A549 (cell line): ENCODE results near the gene PLN. TPM values are rescaled to one million over a fixed set of nuclear protein-coding genes. Genes with fewer than 3 reads are reported as not detected.

ENCODE experiments used
- ATAC-seq, 2 experiments: fragments of 200-7000 bp in 1 of 2; fragments of >200 bp in 1 of 2; cut with Nextera tagmentation in 1 of 2; cut with Tn5 transposase in 1 of 2; 3 replicates each; pipeline versions ENCODE4 v1.8.0 to v1.9.1; 2018 to 2020; ENCODE audit warnings: mild to moderate bottlenecking in 1 of 2, moderate library complexity in 1 of 2
- CTCF ChIA-PET: fragments of 300-600 bp; sonication (Branson Sonifier 250); formaldehyde crosslinking; extraction: SDS; loops from one replicate; lab custom pipeline; 2021; ENCODE audit warnings: antibody characterized with exemption, inconsistent platforms; lab: Yijun Ruan, JAX
- POLR2A ChIA-PET: fragments of 350-600 bp; formaldehyde crosslinking; extraction: SDS; loops from one replicate; lab custom pipeline; 2021; ENCODE audit warnings: antibody characterized with exemption, inconsistent platforms; lab: Yijun Ruan, JAX
- DNase-seq, 2 experiments: peaks; one replicate each; pipeline versions ENCODE4 v3.0.0 to v3.0.0-alpha.2; 2011 to 2016; ENCODE audit warnings: low read depth in 1 of 2, low spot score in 1 of 2
- FAIRE-seq: peaks from 2 replicates; lab custom pipeline; 2011; peaks lifted over from hg19 to GRCh38; lab: Jason Lieb, UNC
- H3K27ac ChIP-seq, 2 experiments: fragments of >200 bp; sonication (Bioruptor Twin); formaldehyde crosslinking; 3 replicates each; pipeline ENCODE4 v1.5.1; 2016 to 2017
- H3K4me1 ChIP-seq: fragments of >200 bp; sonication (Bioruptor Twin); formaldehyde crosslinking; 3 replicates; pipeline ENCODE4 v1.6.1; 2016
- H3K4me2 ChIP-seq: fragments of >200 bp; sonication (Bioruptor Twin); formaldehyde crosslinking; 3 replicates; pipeline ENCODE4 v1.6.1; 2016
- H3K4me3 ChIP-seq: fragments of >200 bp; sonication (Bioruptor Twin); formaldehyde crosslinking; 3 replicates; pipeline ENCODE4 v1.5.1; 2016
- H3K9me3 ChIP-seq: fragments of >200 bp; sonication (Bioruptor Twin); formaldehyde crosslinking; 3 replicates; pipeline ENCODE4 v1.6.1; 2016
- CBX2 ChIP-seq: fragments of 200-600 bp; sonication (generic); IDR thresholded peaks from 2 replicates; pipeline ENCODE4 v1.6.1; 2016; ENCODE audit warnings: low read depth, mild to moderate bottlenecking, borderline replicate concordance
- CHD4 ChIP-seq: fragments of 200-600 bp; sonication (generic); IDR thresholded peaks from 2 replicates; pipeline ENCODE4 v1.6.1; 2016; ENCODE audit warnings: antibody characterized with exemption, mild to moderate bottlenecking, borderline replicate concordance
- ESRRA ChIP-seq: fragments of 150-350 bp; IDR thresholded peaks from 2 replicates; pipeline ENCODE4 v1.6.1; 2014; ENCODE audit warnings: mild to moderate bottlenecking, low read length, borderline replicate concordance
- FOSL2 ChIP-seq, 2 experiments: fragments of 450-650 bp in 1 of 2; fragments of >200 bp in 1 of 2; sonication (Bioruptor Twin) in 1 of 2; formaldehyde crosslinking; IDR thresholded peaks; 2 replicates each; pipeline versions ENCODE4 v1.5.0 to v1.6.1; 2016 to 2020; ENCODE audit warnings: mild to moderate bottlenecking in 1 of 2, moderate library complexity in 1 of 2
- FOXS1 ChIP-seq: fragments of 250-450 bp; sonication (Bioruptor Pico); IDR thresholded peaks from 2 replicates; pipeline ENCODE4 v1.5.0; 2020; ENCODE audit warnings: mild to moderate bottlenecking, moderate library complexity
- GATA3 ChIP-seq: IDR thresholded peaks from 2 replicates; pipeline ENCODE4 v1.6.1; 2012; ENCODE audit warnings: borderline replicate concordance
- HDAC2 ChIP-seq: fragments of 200-600 bp; sonication (generic); IDR thresholded peaks from 2 replicates; pipeline ENCODE4 v1.6.1; 2016
- JUN ChIP-seq, 2 experiments: fragments of >200 bp; sonication (Bioruptor Twin); formaldehyde crosslinking; IDR thresholded peaks; 2 replicates in 1 of 2; 3 replicates in 1 of 2; pipeline ENCODE4 v1.6.1; 2016 to 2017
- KDM5A ChIP-seq: fragments of 200-600 bp; sonication (generic); IDR thresholded peaks from 2 replicates; pipeline ENCODE4 v1.6.1; 2016; ENCODE audit warnings: antibody characterized with exemption, mild to moderate bottlenecking
- MAZ ChIP-seq: fragments of 150-350 bp; IDR thresholded peaks from 2 replicates; pipeline ENCODE4 v1.6.1; 2014; ENCODE audit warnings: antibody characterized with exemption, low read depth, low read length, borderline replicate concordance
- NFE2L2 ChIP-seq: fragments of 150-350 bp; conservative IDR thresholded peaks from 2 replicates; pipeline ENCODE4 v1.6.1; 2014; ENCODE audit warnings: low read length
- POLR2A ChIP-seq: IDR thresholded peaks from 2 replicates; pipeline ENCODE4 v1.6.1; 2012; ENCODE audit warnings: mild to moderate bottlenecking, low read length
- RARB ChIP-seq: fragments of 250-450 bp; sonication (Bioruptor Pico); IDR thresholded peaks from 2 replicates; pipeline ENCODE4 v1.8.0; 2021; ENCODE audit warnings: mild to moderate bottlenecking, moderate library complexity
- SMC3 ChIP-seq: fragments of >200 bp; sonication (Bioruptor Twin); formaldehyde crosslinking; IDR thresholded peaks from 3 replicates; pipeline ENCODE4 v1.6.1; 2018; ENCODE audit warnings: inconsistent platforms
- SREBF2 ChIP-seq: fragments of 450-650 bp; IDR thresholded peaks from 2 replicates; pipeline ENCODE4 v1.6.1; 2014; ENCODE audit warnings: mild to moderate bottlenecking, moderate library complexity
- TFCP2L1 ChIP-seq: fragments of 250-450 bp; sonication (Bioruptor Pico); IDR thresholded peaks from 2 replicates; pipeline ENCODE4 v1.5.0; 2021; ENCODE audit warnings: mild to moderate bottlenecking
- TP53 ChIP-seq: fragments of 250-450 bp; sonication (Bioruptor Pico); IDR thresholded peaks from 2 replicates; pipeline ENCODE4 v1.5.0; 2021; ENCODE audit warnings: mild to moderate bottlenecking, moderate library complexity
- ZC3H11A ChIP-seq: fragments of 450-650 bp; IDR thresholded peaks from 2 replicates; pipeline ENCODE4 v1.6.1; 2014; ENCODE audit warnings: antibody characterized with exemption, mild to moderate bottlenecking
- ZFP36 ChIP-seq: fragments of 450-650 bp; IDR thresholded peaks from 2 replicates; pipeline ENCODE4 v1.6.1; 2014; ENCODE audit warnings: borderline replicate concordance; ENCODE audit not compliant: partially characterized antibody
- ZSCAN20 ChIP-seq: fragments of 250-450 bp; sonication (Bioruptor Pico); IDR thresholded peaks from 2 replicates; pipeline ENCODE4 v1.8.0; 2022; ENCODE audit warnings: mild to moderate bottlenecking, moderate library complexity
- WGBS: methylation state at CpG from one replicate; pipeline ENCODE4 v1.1.6; 2017; ENCODE audit errors: missing lambda C conversion rate; 5-methylcytosine and 5-hydroxymethylcytosine counted together
- polyA plus RNA-seq, 4 experiments: library from polyadenylated mRNA; depleted of rRNA in 3 of 4; stranded (reverse); fragments of >200 nt; fragmentation: RNase III in 1 of 4; extraction: RNeasy Plus Mini Kit Qiagen cat#74134 plus additional on column Dnase treatment in 1 of 4; gene quantifications; 2 replicates in 3 of 4; 3 replicates in 1 of 4; pipeline ENCODE4 v1.2.3, GENCODE V29; 2011 to 2017
- TF ChIP-seq, protein P1 (sequence below): fragments of 450-650 bp; IDR thresholded peaks from 2 replicates; pipeline ENCODE4 v1.6.1; 2014; ENCODE audit warnings: antibody characterized with exemption
- TF ChIP-seq, protein P2 (sequence below): fragments of 250-450 bp; sonication (Bioruptor Pico); IDR thresholded peaks from 2 replicates; pipeline ENCODE4 v1.5.0; 2021; ENCODE audit warnings: mild to moderate bottlenecking, moderate library complexity, borderline replicate concordance
- TF ChIP-seq, protein P3 (sequence below): fragments of 200-600 bp; sonication (generic); IDR thresholded peaks from 2 replicates; pipeline ENCODE4 v1.6.1; 2016; ENCODE audit warnings: antibody characterized with exemption, mild to moderate bottlenecking, moderate library complexity
- TF ChIP-seq, protein P4 (sequence below): IDR thresholded peaks from 2 replicates; pipeline ENCODE4 v1.6.1; 2012
- TF ChIP-seq, protein P5 (sequence below): fragments of 250-450 bp; sonication (Bioruptor Pico); IDR thresholded peaks from 2 replicates; pipeline ENCODE4 v1.5.0; 2020; ENCODE audit warnings: low read depth, mild to moderate bottlenecking, moderate library complexity

PLN gene
- polyA plus RNA-seq, 2 of the 4 experiments (the other 2 are of a cell fraction) = not detected

DNA sequence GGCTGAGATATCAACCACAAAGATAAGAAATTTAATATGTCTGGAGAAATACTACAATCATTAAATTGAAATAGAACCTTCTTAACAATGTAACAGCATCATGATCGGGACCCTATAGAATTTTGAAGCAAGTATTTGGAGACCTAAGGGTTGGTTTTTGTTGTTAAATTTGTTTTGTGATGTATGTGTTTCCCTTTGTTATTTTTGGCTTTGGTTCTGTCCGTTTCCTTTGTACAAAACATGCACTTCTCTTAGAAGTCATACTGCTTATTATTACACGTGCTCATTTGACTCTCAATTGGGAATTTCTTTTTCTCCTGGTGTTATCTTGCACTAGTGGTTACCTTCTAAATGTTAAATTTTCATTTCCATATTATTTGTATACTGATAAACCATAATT, 4.0 kb upstream of the PLN start:
- Histone ChIP-seq H3K9me3 (no peaks in the 10 kb centered on the region), H3K4me1 (no peaks in the 10 kb centered on the region), H3K4me3 (no peak overlapping the region), H3K27ac (no peak overlapping the region)
- FAIRE-seq (no peak), DNase-seq (no peak)
- CTCF ChIA-PET = no interaction called here
- POLR2A ChIA-PET = no interaction called here
- TF ChIP-seq JUN (IDR thresholded peaks at IDR 0.05) (no peak), FOSL2 (IDR thresholded peaks at IDR 0.05) (no peak), FOSL2 (CRISPR knock-in tag; IDR thresholded peaks at IDR 0.05) (no peak), SREBF2 (no peak), GATA3 (no peak), TP53 (no peak), FOXS1 (CRISPR knock-in tag) (no peak), TFCP2L1 (no peak)
- TF ChIP-seq, all 56 proteins: peak for 0
- 88% methylated on average over 3 of the region's 3 CpGs for WGBS
- no peak for ATAC-seq
- H3K4me2 ChIP-seq = no peak overlapping the region

DNA sequence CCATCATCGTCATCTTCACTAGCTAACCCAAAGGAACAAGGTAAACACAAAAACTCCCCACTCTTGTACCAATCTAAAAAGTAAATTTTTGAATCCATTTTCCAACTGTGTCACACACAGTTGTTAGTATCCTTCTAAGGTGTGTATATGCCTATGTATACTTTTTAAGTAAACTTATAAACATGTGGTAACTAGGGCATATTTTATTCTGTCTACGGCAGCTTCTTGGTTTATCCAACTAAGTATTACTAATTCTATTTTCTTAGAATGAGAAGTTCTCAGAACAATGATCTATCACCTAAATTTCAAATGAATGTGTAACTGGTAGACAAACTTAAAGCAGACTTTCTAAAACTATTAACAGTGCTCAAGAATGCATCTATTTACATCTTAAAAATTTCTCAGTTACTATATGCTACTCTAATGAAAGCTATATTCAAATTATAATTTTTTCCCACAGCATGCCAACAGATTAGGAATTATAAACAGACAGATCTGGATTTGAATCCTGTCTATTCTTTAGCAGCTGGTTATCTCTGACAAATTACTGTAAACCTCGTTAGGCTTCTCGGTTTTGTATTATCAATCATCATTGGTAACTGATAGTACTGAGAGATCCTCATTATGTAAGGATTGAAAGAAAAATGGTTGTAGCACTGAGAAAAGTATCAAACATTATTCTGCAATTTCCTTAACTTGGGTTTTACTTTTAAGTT, 1.8 kb upstream of the PLN start:
- CTCF ChIA-PET = interaction anchor here (1.6 kb wide), 1 partner anchor 263 kb away, joined by 5 read pairs; no protein-coding TSS in a partner anchor
- ATAC-seq (no peak), DNase-seq (no peak), FAIRE-seq (no peak)
- WGBS = 82% methylated on average over 4 of the region's 4 CpGs
- no peaks in the 10 kb centered on the region for H3K9me3 ChIP-seq
- H3K27ac ChIP-seq = no peak overlapping the region
- H3K4me2 ChIP-seq = no peak overlapping the region
- POLR2A ChIA-PET = no interaction called here
- TF ChIP-seq CHD4 (no peak), ZSCAN20 (CRISPR knock-in tag) (no peak), ZFP36 (no peak)
- H3K4me1 ChIP-seq = peaks cover 6% of the 10 kb centered on the region; the same call in 1 of the 3 replicates
- no peak overlapping the region for H3K4me3 ChIP-seq

DNA sequence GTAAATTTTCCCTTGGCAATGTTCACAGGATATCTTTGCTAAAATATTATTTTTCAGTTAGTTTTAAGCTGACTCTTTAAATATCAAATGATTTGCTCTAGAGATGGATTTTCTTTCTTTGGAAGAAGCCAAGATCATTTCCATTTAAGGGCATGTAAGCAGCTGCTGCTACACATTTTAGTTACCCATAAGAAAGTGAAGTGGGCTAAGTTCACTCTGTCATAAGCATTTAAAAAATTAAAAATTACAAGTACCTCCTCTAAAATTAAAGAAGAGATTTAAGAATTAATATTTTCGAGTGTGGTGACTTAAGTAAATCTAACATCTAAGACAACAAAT, 1.2 kb upstream of the PLN start:
- 29% methylated on average over 1 of the region's 1 CpG for WGBS

More for the DNA sequence above, 1.2 kb upstream of the PLN start:
- TF ChIP-seq CBX2 (no peak), SREBF2 (no peak), SMC3 (no peak), HDAC2 (no peak), ZC3H11A (no peak), ESRRA (no peak), TP53 (no peak), TFCP2L1 (no peak), POLR2A (no peak), NFE2L2 (no peak), MAZ (no peak), RARB (CRISPR knock-in tag) (no peak), KDM5A (no peak)
- TF ChIP-seq, protein P1, sequence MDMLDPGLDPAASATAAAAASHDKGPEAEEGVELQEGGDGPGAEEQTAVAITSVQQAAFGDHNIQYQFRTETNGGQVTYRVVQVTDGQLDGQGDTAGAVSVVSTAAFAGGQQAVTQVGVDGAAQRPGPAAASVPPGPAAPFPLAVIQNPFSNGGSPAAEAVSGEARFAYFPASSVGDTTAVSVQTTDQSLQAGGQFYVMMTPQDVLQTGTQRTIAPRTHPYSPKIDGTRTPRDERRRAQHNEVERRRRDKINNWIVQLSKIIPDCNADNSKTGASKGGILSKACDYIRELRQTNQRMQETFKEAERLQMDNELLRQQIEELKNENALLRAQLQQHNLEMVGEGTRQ = no peak
- TF ChIP-seq, protein P2, sequence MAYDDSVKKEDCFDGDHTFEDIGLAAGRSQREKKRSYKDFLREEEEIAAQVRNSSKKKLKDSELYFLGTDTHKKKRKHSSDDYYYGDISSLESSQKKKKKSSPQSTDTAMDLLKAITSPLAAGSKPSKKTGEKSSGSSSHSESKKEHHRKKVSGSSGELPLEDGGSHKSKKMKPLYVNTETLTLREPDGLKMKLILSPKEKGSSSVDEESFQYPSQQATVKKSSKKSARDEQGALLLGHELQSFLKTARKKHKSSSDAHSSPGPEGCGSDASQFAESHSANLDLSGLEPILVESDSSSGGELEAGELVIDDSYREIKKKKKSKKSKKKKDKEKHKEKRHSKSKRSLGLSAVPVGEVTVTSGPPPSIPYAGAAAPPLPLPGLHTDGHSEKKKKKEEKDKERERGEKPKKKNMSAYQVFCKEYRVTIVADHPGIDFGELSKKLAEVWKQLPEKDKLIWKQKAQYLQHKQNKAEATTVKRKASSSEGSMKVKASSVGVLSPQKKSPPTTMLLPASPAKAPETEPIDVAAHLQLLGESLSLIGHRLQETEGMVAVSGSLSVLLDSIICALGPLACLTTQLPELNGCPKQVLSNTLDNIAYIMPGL (CRISPR knock-in tag) = no peak
- TF ChIP-seq, protein P3, sequence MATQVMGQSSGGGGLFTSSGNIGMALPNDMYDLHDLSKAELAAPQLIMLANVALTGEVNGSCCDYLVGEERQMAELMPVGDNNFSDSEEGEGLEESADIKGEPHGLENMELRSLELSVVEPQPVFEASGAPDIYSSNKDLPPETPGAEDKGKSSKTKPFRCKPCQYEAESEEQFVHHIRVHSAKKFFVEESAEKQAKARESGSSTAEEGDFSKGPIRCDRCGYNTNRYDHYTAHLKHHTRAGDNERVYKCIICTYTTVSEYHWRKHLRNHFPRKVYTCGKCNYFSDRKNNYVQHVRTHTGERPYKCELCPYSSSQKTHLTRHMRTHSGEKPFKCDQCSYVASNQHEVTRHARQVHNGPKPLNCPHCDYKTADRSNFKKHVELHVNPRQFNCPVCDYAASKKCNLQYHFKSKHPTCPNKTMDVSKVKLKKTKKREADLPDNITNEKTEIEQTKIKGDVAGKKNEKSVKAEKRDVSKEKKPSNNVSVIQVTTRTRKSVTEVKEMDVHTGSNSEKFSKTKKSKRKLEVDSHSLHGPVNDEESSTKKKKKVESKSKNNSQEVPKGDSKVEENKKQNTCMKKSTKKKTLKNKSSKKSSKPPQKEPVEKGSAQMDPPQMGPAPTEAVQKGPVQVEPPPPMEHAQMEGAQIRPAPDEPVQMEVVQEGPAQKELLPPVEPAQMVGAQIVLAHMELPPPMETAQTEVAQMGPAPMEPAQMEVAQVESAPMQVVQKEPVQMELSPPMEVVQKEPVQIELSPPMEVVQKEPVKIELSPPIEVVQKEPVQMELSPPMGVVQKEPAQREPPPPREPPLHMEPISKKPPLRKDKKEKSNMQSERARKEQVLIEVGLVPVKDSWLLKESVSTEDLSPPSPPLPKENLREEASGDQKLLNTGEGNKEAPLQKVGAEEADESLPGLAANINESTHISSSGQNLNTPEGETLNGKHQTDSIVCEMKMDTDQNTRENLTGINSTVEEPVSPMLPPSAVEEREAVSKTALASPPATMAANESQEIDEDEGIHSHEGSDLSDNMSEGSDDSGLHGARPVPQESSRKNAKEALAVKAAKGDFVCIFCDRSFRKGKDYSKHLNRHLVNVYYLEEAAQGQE = no peak
- TF ChIP-seq, protein P4, sequence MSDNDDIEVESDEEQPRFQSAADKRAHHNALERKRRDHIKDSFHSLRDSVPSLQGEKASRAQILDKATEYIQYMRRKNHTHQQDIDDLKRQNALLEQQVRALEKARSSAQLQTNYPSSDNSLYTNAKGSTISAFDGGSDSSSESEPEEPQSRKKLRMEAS = no peak
- TF ChIP-seq, protein P5, sequence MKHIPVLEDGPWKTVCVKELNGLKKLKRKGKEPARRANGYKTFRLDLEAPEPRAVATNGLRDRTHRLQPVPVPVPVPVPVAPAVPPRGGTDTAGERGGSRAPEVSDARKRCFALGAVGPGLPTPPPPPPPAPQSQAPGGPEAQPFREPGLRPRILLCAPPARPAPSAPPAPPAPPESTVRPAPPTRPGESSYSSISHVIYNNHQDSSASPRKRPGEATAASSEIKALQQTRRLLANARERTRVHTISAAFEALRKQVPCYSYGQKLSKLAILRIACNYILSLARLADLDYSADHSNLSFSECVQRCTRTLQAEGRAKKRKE (CRISPR knock-in tag) = no peak
- TF ChIP-seq, all 56 proteins: peak for 0
- Histone ChIP-seq H3K4me2 (no peak overlapping the region), H3K4me1 (peaks cover 11% of the 10 kb centered on the region; the same call in 1 of the 3 replicates), H3K27ac (no peak overlapping the region), H3K9me3 (no peaks in the 10 kb centered on the region), H3K4me3 (no peak overlapping the region)
- FAIRE-seq (no peak), ATAC-seq (no peak), DNase-seq (no peak)
- ChIA-PET CTCF (no interaction called here), POLR2A (no interaction called here)
